WTC11 (cell line): Measurements from ENCODE around the gene EPS8L2. TPM values are rescaled to one million over a fixed set of nuclear protein-coding genes. Genes with fewer than 3 reads are reported as not detected.

Source experiments
- ATAC-seq: fragments of 200-7000 bp; cut with Tn5 transposase; 2 replicates; pipeline ENCODE4 v1.10.0; 2021; ENCODE audit warnings: mild to moderate bottlenecking, moderate library complexity
- CTCF ChIA-PET: fragments of 300-600 bp; sonication (Branson Sonifier 250); formaldehyde crosslinking; loops from one replicate; lab custom pipeline; 2021; ENCODE audit warnings: antibody characterized with exemption; lab: Charles Lee
- POLR2A ChIA-PET: fragments of 350-600 bp; sonication (Branson Sonifier 250); formaldehyde crosslinking; loops from one replicate; lab custom pipeline; 2021; ENCODE audit warnings: antibody characterized with exemption; lab: Charles Lee
- DNase-seq: peaks from one replicate; pipeline ENCODE4 v3.0.0; 2021; ENCODE audit warnings: low spot score
- H3K27ac Mint-ChIP-seq: 2 replicates; pipeline ENCODE4 v1.8.0; 2021; ENCODE audit warnings: mixed read lengths
- H3K27me3 Mint-ChIP-seq: 2 replicates; pipeline ENCODE4 v1.8.0; 2021; ENCODE audit warnings: low read depth, mild to moderate bottlenecking, moderate library complexity, mixed read lengths
- H3K36me3 Mint-ChIP-seq: 2 replicates; pipeline ENCODE4 v1.8.0; 2021; ENCODE audit warnings: mixed read lengths
- H3K4me1 Mint-ChIP-seq: 2 replicates; pipeline ENCODE4 v1.8.0; 2022; ENCODE audit warnings: mixed read lengths
- H3K4me3 Mint-ChIP-seq: 2 replicates; pipeline ENCODE4 v1.8.0; 2021; ENCODE audit warnings: mild to moderate bottlenecking, moderate library complexity, mixed read lengths
- H3K9me3 Mint-ChIP-seq: 2 replicates; pipeline ENCODE4 v1.8.0; 2021; ENCODE audit warnings: mixed read lengths
- E2F4 ChIP-seq: sonication (generic); formaldehyde crosslinking; IDR thresholded peaks from 2 replicates; pipeline ENCODE4 v1.8.1; 2022; ENCODE audit warnings: low read depth, mild to moderate bottlenecking, moderate library complexity, missing genetic modification reagents, borderline replicate concordance
- FOXP1 ChIP-seq: sonication (generic); formaldehyde crosslinking; IDR thresholded peaks from 2 replicates; pipeline ENCODE4 v1.8.0; 2022; ENCODE audit warnings: missing genetic modification reagents, mild to moderate bottlenecking, moderate library complexity, borderline replicate concordance
- GRHL2 ChIP-seq: fragments of 250-450 bp; sonication (Bioruptor Pico); IDR thresholded peaks from 2 replicates; pipeline ENCODE4 v1.8.0; 2022; ENCODE audit warnings: mild to moderate bottlenecking, moderate library complexity; ENCODE audit not compliant: insufficient replicate concordance, severe bottlenecking
- MLX ChIP-seq: sonication (generic); formaldehyde crosslinking; IDR thresholded peaks from 2 replicates; pipeline ENCODE4 v1.8.1; 2023; ENCODE audit warnings: mild to moderate bottlenecking, missing genetic modification reagents, moderate library complexity
- NR1H2 ChIP-seq: sonication (generic); formaldehyde crosslinking; IDR thresholded peaks from 2 replicates; pipeline ENCODE4 v1.9.0; 2021; ENCODE audit warnings: mild to moderate bottlenecking, moderate library complexity, missing genetic modification reagents
- USF1 ChIP-seq: sonication (generic); formaldehyde crosslinking; IDR thresholded peaks from 2 replicates; pipeline ENCODE4 v1.8.0; 2022; ENCODE audit warnings: mild to moderate bottlenecking, missing genetic modification reagents
- ZNF232 ChIP-seq: sonication (generic); formaldehyde crosslinking; IDR thresholded peaks from 2 replicates; pipeline ENCODE4 v1.8.0; 2022; ENCODE audit warnings: mild to moderate bottlenecking, missing genetic modification reagents
- ZNF396 ChIP-seq: fragments of 250-450 bp; sonication (Bioruptor Pico); IDR thresholded peaks from 2 replicates; pipeline ENCODE4 v1.8.0; 2021; ENCODE audit warnings: mild to moderate bottlenecking, moderate library complexity, borderline replicate concordance
- ZNF512 ChIP-seq: sonication (generic); formaldehyde crosslinking; IDR thresholded peaks from 2 replicates; pipeline ENCODE4 v1.8.1; 2022; ENCODE audit warnings: missing genetic modification reagents, borderline replicate concordance
- ZNF671 ChIP-seq: fragments of 250-450 bp; sonication (Bioruptor Pico); IDR thresholded peaks from 2 replicates; pipeline ENCODE4 v1.8.0; 2021; ENCODE audit warnings: mild to moderate bottlenecking
- total RNA-seq: library from RNA; stranded (reverse); gene quantifications from 3 replicates; pipeline ENCODE4 v1.2.3, GENCODE V29; 2021
- TF ChIP-seq, protein P1 (sequence below): sonication (generic); formaldehyde crosslinking; conservative IDR thresholded peaks from 2 replicates; pipeline ENCODE4 v1.8.1; 2023; ENCODE audit warnings: mild to moderate bottlenecking, low read depth, missing genetic modification reagents, moderate library complexity
- TF ChIP-seq, protein P2 (sequence below): fragments of 250-450 bp; sonication (Bioruptor Pico); IDR thresholded peaks from 2 replicates; pipeline ENCODE4 v1.9.0; 2021; ENCODE audit warnings: mild to moderate bottlenecking

The EPS8L2 gene
- total RNA-seq, 1 experiment from 2014 or later, result 51.6 TPM

DNA sequence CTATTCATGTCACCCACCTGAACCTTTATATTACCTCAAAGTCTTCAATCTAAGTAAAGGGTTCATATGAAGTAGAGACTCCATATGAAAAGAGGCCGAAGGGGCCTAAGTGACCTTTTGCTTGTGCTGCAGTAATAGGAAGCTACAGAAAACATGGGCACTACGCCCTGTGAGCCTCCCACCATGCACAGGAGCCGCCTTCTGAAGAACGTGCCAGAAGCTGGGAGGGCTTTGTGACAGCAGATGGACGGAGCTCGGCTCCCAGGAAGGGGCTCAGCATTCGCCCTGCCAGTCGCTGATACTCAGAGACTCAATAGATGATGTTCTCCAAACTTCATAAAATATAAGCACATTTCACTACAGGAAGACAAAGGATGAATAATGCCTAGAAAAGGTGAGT is 32.2 kb upstream of the EPS8L2 start (continued):
- TF ChIP-seq, protein P1, sequence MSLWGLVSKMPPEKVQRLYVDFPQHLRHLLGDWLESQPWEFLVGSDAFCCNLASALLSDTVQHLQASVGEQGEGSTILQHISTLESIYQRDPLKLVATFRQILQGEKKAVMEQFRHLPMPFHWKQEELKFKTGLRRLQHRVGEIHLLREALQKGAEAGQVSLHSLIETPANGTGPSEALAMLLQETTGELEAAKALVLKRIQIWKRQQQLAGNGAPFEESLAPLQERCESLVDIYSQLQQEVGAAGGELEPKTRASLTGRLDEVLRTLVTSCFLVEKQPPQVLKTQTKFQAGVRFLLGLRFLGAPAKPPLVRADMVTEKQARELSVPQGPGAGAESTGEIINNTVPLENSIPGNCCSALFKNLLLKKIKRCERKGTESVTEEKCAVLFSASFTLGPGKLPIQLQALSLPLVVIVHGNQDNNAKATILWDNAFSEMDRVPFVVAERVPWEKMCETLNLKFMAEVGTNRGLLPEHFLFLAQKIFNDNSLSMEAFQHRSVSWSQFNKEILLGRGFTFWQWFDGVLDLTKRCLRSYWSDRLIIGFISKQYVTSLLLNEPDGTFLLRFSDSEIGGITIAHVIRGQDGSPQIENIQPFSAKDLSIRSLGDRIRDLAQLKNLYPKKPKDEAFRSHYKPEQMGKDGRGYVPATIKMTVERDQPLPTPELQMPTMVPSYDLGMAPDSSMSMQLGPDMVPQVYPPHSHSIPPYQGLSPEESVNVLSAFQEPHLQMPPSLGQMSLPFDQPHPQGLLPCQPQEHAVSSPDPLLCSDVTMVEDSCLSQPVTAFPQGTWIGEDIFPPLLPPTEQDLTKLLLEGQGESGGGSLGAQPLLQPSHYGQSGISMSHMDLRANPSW, result no peak
- no peak for TF ChIP-seq ZNF671 (CRISPR knock-in tag)
- no peak for TF ChIP-seq GRHL2
- no peak for TF ChIP-seq ZNF232
- TF ChIP-seq USF1, result no peak
- no peak for TF ChIP-seq MLX

- Mint-ChIP-seq H3K4me3 (no peak overlapping the region), H3K9me3 (no peaks in the 10 kb centered on the region), H3K36me3 (peaks cover 47% of the 10 kb centered on the region), H3K27me3 (no peaks in the 10 kb centered on the region), H3K27ac (peak overlapping the region; percentile 45; the same call in 1 of the 2 replicates), H3K4me1 (no peaks in the 10 kb centered on the region)
- ATAC-seq (no peak), DNase-seq (no peak)
- no peak for TF ChIP-seq E2F4 (CRISPR knock-in tag)
- TF ChIP-seq ZNF396 (CRISPR knock-in tag), result no peak
- TF ChIP-seq, protein P2, sequence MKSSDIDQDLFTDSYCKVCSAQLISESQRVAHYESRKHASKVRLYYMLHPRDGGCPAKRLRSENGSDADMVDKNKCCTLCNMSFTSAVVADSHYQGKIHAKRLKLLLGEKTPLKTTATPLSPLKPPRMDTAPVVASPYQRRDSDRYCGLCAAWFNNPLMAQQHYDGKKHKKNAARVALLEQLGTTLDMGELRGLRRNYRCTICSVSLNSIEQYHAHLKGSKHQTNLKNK (CRISPR knock-in tag), result no peak
- no peak for TF ChIP-seq ZNF512 (CRISPR knock-in tag)
- ChIA-PET CTCF (no interaction called here), POLR2A (no interaction called here)
Observed at GRCh38 chr11:674406-674805, 31.6 kb upstream of the EPS8L2 start.

- Mint-ChIP-seq H3K4me1 (peaks cover 4% of the 10 kb centered on the region; the same call in 1 of the 2 replicates), H3K9me3 (no peaks in the 10 kb centered on the region), H3K27ac (peak overlapping the region; percentile 26; the same call in 1 of the 2 replicates), H3K4me3 (no peak overlapping the region), H3K27me3 (no peaks in the 10 kb centered on the region), H3K36me3 (peaks cover 65% of the 10 kb centered on the region)
- TF ChIP-seq, protein P2 (CRISPR knock-in tag), result no peak
- no peak for TF ChIP-seq NR1H2 (CRISPR knock-in tag)
- TF ChIP-seq FOXP1 (CRISPR knock-in tag), result no peak
- ChIA-PET POLR2A (no interaction called here), CTCF (no interaction called here)
- DNase-seq (no peak), ATAC-seq (no peak)
Observed at GRCh38 chr11:678297-678696, 27.7 kb upstream of the EPS8L2 start.
